ENCODE results near the gene TMEM209. TPM values are rescaled to one million over a fixed set of nuclear protein-coding genes. Genes with fewer than 3 reads are reported as not detected.

The TMEM209 gene
- total and polyA plus RNA-seq, 3 experiments from 2014 or later, result 43.1 to 55.7 (median 52.1) TPM

GRCh38 chr7:130118294-130118693 is 86.9 kb downstream of the TMEM209 start:
- H3K9me3 ChIP-seq (ENCODE audit: low read length), result no peaks in the 10 kb centered on the region
- ChIA-PET CTCF (no interaction called here), POLR2A (no interaction called here)
- Mint-ChIP-seq H3K27me3 (peaks cover 0 to 1% of the 10 kb centered on the region in 2 donors), H3K4me3 (no peak overlapping the region), H3K4me1 (no peaks in the 10 kb centered on the region), H3K36me3 (peaks cover 11 to 43% (median 24%) of the 10 kb centered on the region in 3 donors), H3K9me3 (no peaks in the 10 kb centered on the region), H3K27ac (no peak overlapping the region)
- H3K4me3 ChIP-seq (ENCODE audit: low read length), result no peak overlapping the region
- no peak overlapping the region for H3K27ac ChIP-seq (ENCODE audit: low read depth, low read length)
- H3K36me3 ChIP-seq (ENCODE audit: insufficient read depth, low read length), result peaks cover 21% of the 10 kb centered on the region
- DNase-seq, result no peak
- no peaks in the 10 kb centered on the region for H3K4me1 ChIP-seq (ENCODE audit: insufficient read depth, low read length)
- no peaks in the 10 kb centered on the region for H3K27me3 ChIP-seq (ENCODE audit: insufficient read depth, low read length, poor library complexity, severe bottlenecking)

DNA sequence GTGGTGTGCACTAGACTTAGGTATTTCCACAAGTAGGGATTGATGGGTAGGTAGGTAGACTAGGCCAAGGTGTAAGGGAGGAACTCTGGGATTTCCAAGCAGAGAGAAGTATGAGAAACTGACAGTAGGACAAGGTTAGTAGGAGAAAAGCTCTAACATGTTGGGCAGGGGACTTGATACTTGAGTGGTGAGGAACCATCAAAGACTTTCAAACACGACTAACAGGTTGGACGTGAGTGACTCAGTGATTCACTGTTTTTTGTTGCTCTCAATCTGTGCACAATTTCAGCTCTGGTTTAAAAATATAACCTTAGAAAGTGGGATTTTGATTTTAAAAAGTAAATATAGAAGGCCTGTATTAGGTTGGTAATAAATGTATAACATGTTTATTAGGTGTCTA is 90.4 kb downstream of the TMEM209 start:
- Mint-ChIP-seq H3K27me3 (no peaks in the 10 kb centered on the region), H3K27ac (peak overlapping the region in 1 of 8 donors; percentile 38), H3K4me3 (no peak overlapping the region), H3K4me1 (no peaks in the 10 kb centered on the region), H3K9me3 (no peaks in the 10 kb centered on the region), H3K36me3 (peaks cover 0 to 11% (median 10%) of the 10 kb centered on the region in 3 donors)
- Histone ChIP-seq H3K4me3 (ENCODE audit: low read length) (no peak overlapping the region), H3K9me3 (ENCODE audit: low read length) (no peaks in the 10 kb centered on the region), H3K27ac (ENCODE audit: low read depth, low read length) (no peak overlapping the region), H3K36me3 (ENCODE audit: insufficient read depth, low read length) (peaks cover 4% of the 10 kb centered on the region), H3K27me3 (ENCODE audit: insufficient read depth, low read length, poor library complexity, severe bottlenecking) (no peaks in the 10 kb centered on the region), H3K4me1 (ENCODE audit: insufficient read depth, low read length) (no peaks in the 10 kb centered on the region)
- ChIA-PET POLR2A (no interaction called here), CTCF (interaction anchor here (1.4 kb wide), 1 partner anchor 18 kb away, joined by 3 read pairs; no protein-coding TSS in a partner anchor)
- no peak for DNase-seq

Other genes with a start within 250 kb of the TMEM209 start
- 10 to 100 TPM; 27.4 to 28.0 TPM for gene ZC3HC1, start 154.0 kb downstream of the TMEM209 start, total RNA-seq
- gene ZC3HC1, start 154.0 kb downstream of the TMEM209 start, polyA plus RNA-seq, result 10.5 TPM
- 10 to 100 TPM; 18.7 to 19.2 TPM for gene KLHDC10, start 134.9 kb downstream of the TMEM209 start, total RNA-seq
- 2.2 TPM for gene KLHDC10, start 134.9 kb downstream of the TMEM209 start, polyA plus RNA-seq
- gene SSMEM1, start 2.5 kb upstream of the TMEM209 start, total RNA-seq, result not detected
- gene SSMEM1, start 2.5 kb upstream of the TMEM209 start, polyA plus RNA-seq, result not detected
- gene CPA2, start 61.5 kb upstream of the TMEM209 start, total RNA-seq, result not detected
- not detected for gene CPA2, start 61.5 kb upstream of the TMEM209 start, polyA plus RNA-seq
- gene CPA4, start 87.8 kb upstream of the TMEM209 start, total RNA-seq, result not detected
- gene CPA4, start 87.8 kb upstream of the TMEM209 start, polyA plus RNA-seq, result not detected
- gene CPA5, start 139.4 kb upstream of the TMEM209 start, total RNA-seq, result 1 to 10 TPM; 1.0 to 2.0 TPM
- gene CPA5, start 139.4 kb upstream of the TMEM209 start, polyA plus RNA-seq, result 30.5 TPM
- not detected for gene CPA1, start 175.1 kb upstream of the TMEM209 start, total RNA-seq
- not detected for gene CPA1, start 175.1 kb upstream of the TMEM209 start, polyA plus RNA-seq
- gene CEP41, start 235.6 kb upstream of the TMEM209 start, total RNA-seq, result 10 to 100 TPM; 16.6 to 18.8 TPM
- gene CEP41, start 235.6 kb upstream of the TMEM209 start, polyA plus RNA-seq, result 23.6 TPM